ENCODE data around the gene PFN1.
"Not testable (repeated sequence)": the region's sequence is repeated elsewhere in the genome, so short reads cannot be mapped to it uniquely, and the experiment has no call there.

PFN1 gene

GRCh38 chr17:4908711-4909496 is 39.4 kb downstream of the PFN1 start:
- H3K9me2 ChIP-seq (replicated peaks; ENCODE audit: control insufficient read depth, low read length) = no peaks in the 10 kb centered on the region
- no peaks in the 10 kb centered on the region for H3F3A ChIP-seq (ENCODE audit: control insufficient read depth, insufficient read depth)
- H3K4me2 ChIP-seq (ENCODE audit: low read length) = peak overlapping the region; percentile 23; the same call in 1 of the 2 replicates
- no peak overlapping the region for H3K4me3 ChIP-seq (ENCODE audit: low read length)
- no peaks in the 10 kb centered on the region for H3K9me3 ChIP-seq (ENCODE audit: control insufficient read depth, insufficient read depth, low read length)
- no peaks in the 10 kb centered on the region for H3K79me2 ChIP-seq (ENCODE audit: control insufficient read depth, low read length)
- no peaks in the 10 kb centered on the region for H4K20me1 ChIP-seq (ENCODE audit: control insufficient read depth, insufficient read depth, low read depth, low read length)
- H3K4me1 ChIP-seq (ENCODE audit: control insufficient read depth, low read length) = peaks cover 12% of the 10 kb centered on the region
- TF ChIP-seq CTCF (IDR thresholded peaks at IDR 0.05; ENCODE audit: low read depth, low read length, poor library complexity, severe bottlenecking) (peak; percentile 72), EZH2phosphoT487 (IDR thresholded peaks at IDR 0.05; ENCODE audit: borderline replicate concordance, low read length) (no peak)
- H3K36me3 ChIP-seq (ENCODE audit: control insufficient read depth, low read length) = no peaks in the 10 kb centered on the region
- peaks cover 8% of the 10 kb centered on the region; the same call in 1 of the 2 replicates for H3K27me3 ChIP-seq (ENCODE audit: control insufficient read depth, low read length)
- no peak overlapping the region for H3K27ac ChIP-seq (ENCODE audit: low read depth, low read length)

- H3K27me3 ChIP-seq (ENCODE audit: control insufficient read depth, low read length) = peaks cover 8% of the 10 kb centered on the region; the same call in 1 of the 2 replicates
- no peaks in the 10 kb centered on the region for H4K20me1 ChIP-seq (ENCODE audit: control insufficient read depth, insufficient read depth, low read depth, low read length)
- no peak overlapping the region for H3K4me2 ChIP-seq (ENCODE audit: low read length)
- no peaks in the 10 kb centered on the region for H3K36me3 ChIP-seq (ENCODE audit: control insufficient read depth, low read length)
- no peak overlapping the region for H3K27ac ChIP-seq (ENCODE audit: low read depth, low read length)
- H3F3A ChIP-seq (ENCODE audit: control insufficient read depth, insufficient read depth) = no peaks in the 10 kb centered on the region
- H3K9me2 ChIP-seq (replicated peaks; ENCODE audit: control insufficient read depth, low read length) = no peaks in the 10 kb centered on the region
- H3K4me1 ChIP-seq (ENCODE audit: control insufficient read depth, low read length) = peaks cover 17% of the 10 kb centered on the region
- H3K79me2 ChIP-seq (ENCODE audit: control insufficient read depth, low read length) = no peaks in the 10 kb centered on the region
- H3K9me3 ChIP-seq (ENCODE audit: control insufficient read depth, insufficient read depth, low read length) = no peaks in the 10 kb centered on the region
- no peak for TF ChIP-seq EZH2phosphoT487 (IDR thresholded peaks at IDR 0.05; ENCODE audit: borderline replicate concordance, low read length)
- TF ChIP-seq CTCF (IDR thresholded peaks at IDR 0.05; ENCODE audit: low read depth, low read length, poor library complexity, severe bottlenecking) = no peak
- H3K4me3 ChIP-seq (ENCODE audit: low read length) = no peak overlapping the region
These were observed 40.0 kb downstream of the PFN1 start for GRCh38 chr17:4908301-4908700.

- H3K36me3 ChIP-seq (ENCODE audit: control insufficient read depth, low read length); H3K9me3 ChIP-seq (ENCODE audit: control insufficient read depth, insufficient read depth, low read length); H3K79me2 ChIP-seq (ENCODE audit: control insufficient read depth, low read length); H3F3A ChIP-seq (ENCODE audit: control insufficient read depth, insufficient read depth); H3K4me2 ChIP-seq (ENCODE audit: low read length); H3K9me2 ChIP-seq (replicated peaks; ENCODE audit: control insufficient read depth, low read length); H3K27ac ChIP-seq (ENCODE audit: low read depth, low read length); H3K4me3 ChIP-seq (ENCODE audit: low read length); H4K20me1 ChIP-seq (ENCODE audit: control insufficient read depth, insufficient read depth, low read depth, low read length); H3K27me3 ChIP-seq (ENCODE audit: control insufficient read depth, low read length): not testable (repeated sequence)
- peaks cover 23% of the 10 kb centered on the region for H3K4me1 ChIP-seq (ENCODE audit: control insufficient read depth, low read length)
These were observed 41.7 kb downstream of the PFN1 start for GRCh38 chr17:4906642-4907041.

- Histone ChIP-seq H3K9me3 (ENCODE audit: control insufficient read depth, insufficient read depth, low read length) (no peaks in the 10 kb centered on the region), H3K9me2 (replicated peaks; ENCODE audit: control insufficient read depth, low read length) (no peaks in the 10 kb centered on the region), H3K27ac (ENCODE audit: low read depth, low read length) (no peak within 1 kb of the TSS), H3K4me2 (ENCODE audit: low read length) (peak within 1 kb of the TSS; percentile 52), H3K4me1 (ENCODE audit: control insufficient read depth, low read length) (peaks cover 32% of the 10 kb centered on the region), H4K20me1 (ENCODE audit: control insufficient read depth, insufficient read depth, low read depth, low read length) (no peaks in the 10 kb centered on the region; the same call in 1 of the 2 replicates), H3K79me2 (ENCODE audit: control insufficient read depth, low read length) (no peaks in the 10 kb centered on the region), H3K36me3 (ENCODE audit: control insufficient read depth, low read length) (no peaks in the 10 kb centered on the region), H3F3A (ENCODE audit: control insufficient read depth, insufficient read depth) (no peaks in the 10 kb centered on the region), H3K27me3 (ENCODE audit: control insufficient read depth, low read length) (peaks cover 23% of the 10 kb centered on the region), H3K4me3 (ENCODE audit: low read length) (peak within 1 kb of the TSS; percentile 34; the same call in 1 of the 2 replicates)
- TF ChIP-seq CTCF (IDR thresholded peaks at IDR 0.05; ENCODE audit: low read depth, low read length, poor library complexity, severe bottlenecking) = peak; percentile 81
- TF ChIP-seq EZH2phosphoT487 (IDR thresholded peaks at IDR 0.05; ENCODE audit: borderline replicate concordance, low read length) = no peak
These were observed 45.1 kb downstream of the PFN1 start, which contains the start of gene CHRNE for GRCh38 chr17:4903051-4903818. CHRNE (minus strand) TSS chr17:4903098; CDS start chr17:4903063, 35 bp downstream.

Data from DOHH2 (cell line).